ENCODE measurements around the gene PHF20. TPM values are rescaled to one million over a fixed set of nuclear protein-coding genes. Genes with fewer than 3 reads are reported as not detected.
"Not testable (repeated sequence)": the region's sequence is repeated elsewhere in the genome, so short reads cannot be mapped to it uniquely, and the experiment has no call there.

PHF20 gene
- total RNA-seq, 2 donors from 2014 or later = 60.4 to 88.6 TPM

DNA sequence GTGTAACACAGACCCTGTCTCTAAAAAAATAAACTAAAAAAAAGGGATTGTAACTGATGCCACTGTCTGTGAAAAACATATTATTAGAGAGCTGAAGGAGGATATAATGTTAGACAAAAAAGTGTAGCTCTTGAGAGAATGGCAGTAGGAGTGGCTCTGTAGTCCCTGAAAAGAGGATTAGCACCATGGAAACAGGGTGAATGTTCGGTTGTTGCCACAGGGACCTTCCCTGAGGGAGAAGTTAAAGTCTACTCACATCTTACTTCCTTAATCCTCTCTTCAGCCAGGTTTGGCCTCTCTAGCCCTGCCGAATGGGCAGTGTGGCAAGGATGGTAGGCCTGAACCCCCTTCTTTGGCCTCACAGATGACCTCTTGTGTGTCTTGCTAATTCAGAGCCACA is 170.4 kb downstream of the PHF20 start:
- Mint-ChIP-seq H3K27me3 (no peaks in the 10 kb centered on the region), H3K27ac (no peak overlapping the region), H3K9me3 (no peaks in the 10 kb centered on the region), H3K36me3 (peaks cover 5% of the 10 kb centered on the region), H3K4me1 (ENCODE audit: low read depth in 2 of 2) (peaks cover 0 to 1% of the 10 kb centered on the region in 2 donors), H3K4me3 (no peak overlapping the region)
- ATAC-seq (no peak), DNase-seq (ENCODE audit: low spot score) (no peak)

GRCh38 chr20:35947489-35947888 is 175.7 kb downstream of the PHF20 start:
- Mint-ChIP-seq H3K27me3 (no peaks in the 10 kb centered on the region), H3K27ac (no peak overlapping the region), H3K4me1 (ENCODE audit: low read depth in 2 of 2) (peaks cover 5 to 9% of the 10 kb centered on the region in 2 donors), H3K9me3 (no peaks in the 10 kb centered on the region), H3K36me3 (no peaks in the 10 kb centered on the region), H3K4me3 (no peak overlapping the region)
- DNase-seq (ENCODE audit: low spot score) (no peak), ATAC-seq (peak in 1 of 2 donors; percentile 48)

DNA sequence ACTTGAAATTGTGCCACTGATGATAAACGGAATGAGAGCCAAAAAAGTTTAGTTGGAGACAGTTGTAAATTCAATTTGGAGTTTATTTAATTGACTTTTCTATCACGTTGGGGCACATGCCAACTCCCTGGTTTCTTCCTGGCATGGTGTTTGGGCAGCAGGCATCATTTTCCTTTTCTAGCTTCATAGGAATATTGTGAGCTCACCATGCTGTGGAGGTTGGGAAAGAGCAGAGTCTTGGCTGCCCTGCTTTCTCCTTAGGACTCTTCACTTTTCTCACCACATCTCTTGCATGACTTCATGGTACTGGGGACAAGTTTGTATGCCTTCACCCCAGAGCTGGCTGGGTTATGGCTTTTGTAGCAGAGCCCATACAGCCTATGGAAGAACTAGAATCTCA is 176.1 kb downstream of the PHF20 start:
- H3K4me3 Mint-ChIP-seq = no peak overlapping the region
- H3K27me3 Mint-ChIP-seq = no peaks in the 10 kb centered on the region
- no peaks in the 10 kb centered on the region for H3K36me3 Mint-ChIP-seq
- ATAC-seq = no peak
- no peaks in the 10 kb centered on the region for H3K9me3 Mint-ChIP-seq
- H3K4me1 Mint-ChIP-seq (ENCODE audit: low read depth in 2 of 2) = peaks cover 9 to 13% of the 10 kb centered on the region in 2 donors
- DNase-seq (ENCODE audit: low spot score) = no peak
- no peak overlapping the region for H3K27ac Mint-ChIP-seq

DNA sequence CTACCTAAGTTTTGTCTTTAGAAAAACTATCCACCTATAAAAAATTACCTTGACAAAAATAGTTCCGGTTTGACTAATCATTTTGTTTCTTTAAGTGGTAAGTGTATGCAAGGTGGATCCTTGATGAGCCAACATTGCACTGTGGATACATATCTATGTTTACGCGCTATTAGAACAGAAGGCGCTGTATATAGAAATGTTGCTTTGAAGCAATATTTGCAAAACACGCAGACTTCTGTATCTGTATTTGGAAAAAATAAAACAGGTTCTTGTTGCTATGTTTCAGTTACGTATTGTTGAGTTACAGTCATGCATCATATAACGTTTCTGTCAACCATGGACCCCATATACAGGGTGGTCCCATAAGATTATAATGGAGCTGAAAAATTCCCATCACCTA is 178.3 kb downstream of the PHF20 start:
- no peak for DNase-seq (ENCODE audit: low spot score)
- H3K27ac Mint-ChIP-seq = no peak overlapping the region
- H3K36me3 Mint-ChIP-seq = no peaks in the 10 kb centered on the region
- H3K4me3 Mint-ChIP-seq = no peak overlapping the region
- no peaks in the 10 kb centered on the region for H3K27me3 Mint-ChIP-seq
- H3K4me1 Mint-ChIP-seq (ENCODE audit: low read depth in 2 of 2) = peaks cover 12 to 14% of the 10 kb centered on the region in 2 donors
- H3K9me3 Mint-ChIP-seq = no peaks in the 10 kb centered on the region
- ATAC-seq = no peak

DNA sequence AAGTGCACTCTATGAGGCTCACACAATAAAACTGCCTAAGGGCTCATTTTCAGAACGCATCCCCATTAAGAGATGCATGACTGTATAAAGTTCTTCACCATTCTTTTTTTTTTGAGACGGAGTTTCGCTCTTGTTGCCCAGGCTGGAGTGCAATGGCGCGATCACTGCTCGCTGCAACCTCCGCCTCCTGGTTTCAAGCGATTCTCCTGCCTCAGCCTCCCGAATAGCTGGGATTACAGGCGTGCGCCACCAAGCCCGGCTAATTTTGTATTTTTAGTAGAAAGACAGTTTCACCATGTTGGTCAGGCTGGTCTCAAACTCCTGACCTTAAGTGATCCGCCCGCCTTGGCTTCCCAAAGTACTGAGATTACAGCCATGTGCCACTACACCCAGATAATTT is 180.3 kb downstream of the PHF20 start:
- Mint-ChIP-seq H3K4me3 (peak overlapping the region; percentile 97), H3K4me1 (ENCODE audit: low read depth in 2 of 2) (peaks cover 12 to 19% of the 10 kb centered on the region in 2 donors), H3K27ac (peak overlapping the region; percentile 97 to 98)
- H3K9me3 Mint-ChIP-seq; H3K27me3 Mint-ChIP-seq; ATAC-seq; H3K36me3 Mint-ChIP-seq; DNase-seq (ENCODE audit: low spot score): not testable (repeated sequence)

GRCh38 chr20:35952480-35953386 is 180.9 kb downstream of the PHF20 start:
- DNase-seq (ENCODE audit: low spot score) (no peak), ATAC-seq (no peak)
- H3K4me3 Mint-ChIP-seq = peak overlapping the region; percentile 97
- peaks cover 9 to 19% of the 10 kb centered on the region in 2 donors for H3K4me1 Mint-ChIP-seq (ENCODE audit: low read depth in 2 of 2)
- H3K36me3 Mint-ChIP-seq = no peaks in the 10 kb centered on the region
- no peaks in the 10 kb centered on the region for H3K27me3 Mint-ChIP-seq
- no peaks in the 10 kb centered on the region for H3K9me3 Mint-ChIP-seq
- H3K27ac Mint-ChIP-seq = peak overlapping the region; percentile 97 to 98

- Mint-ChIP-seq H3K27me3 (no peaks in the 10 kb centered on the region), H3K4me3 (peak overlapping the region; percentile 97), H3K27ac (peak overlapping the region; percentile 97 to 98), H3K4me1 (ENCODE audit: low read depth in 2 of 2) (peaks cover 9 to 19% of the 10 kb centered on the region in 2 donors), H3K9me3 (no peaks in the 10 kb centered on the region), H3K36me3 (no peaks in the 10 kb centered on the region)
- DNase-seq (ENCODE audit: low spot score) (peak; percentile 83), ATAC-seq (peak; percentile 56 to 62)
These were observed 181.8 kb downstream of the PHF20 start for GRCh38 chr20:35953387-35954199.

DNA sequence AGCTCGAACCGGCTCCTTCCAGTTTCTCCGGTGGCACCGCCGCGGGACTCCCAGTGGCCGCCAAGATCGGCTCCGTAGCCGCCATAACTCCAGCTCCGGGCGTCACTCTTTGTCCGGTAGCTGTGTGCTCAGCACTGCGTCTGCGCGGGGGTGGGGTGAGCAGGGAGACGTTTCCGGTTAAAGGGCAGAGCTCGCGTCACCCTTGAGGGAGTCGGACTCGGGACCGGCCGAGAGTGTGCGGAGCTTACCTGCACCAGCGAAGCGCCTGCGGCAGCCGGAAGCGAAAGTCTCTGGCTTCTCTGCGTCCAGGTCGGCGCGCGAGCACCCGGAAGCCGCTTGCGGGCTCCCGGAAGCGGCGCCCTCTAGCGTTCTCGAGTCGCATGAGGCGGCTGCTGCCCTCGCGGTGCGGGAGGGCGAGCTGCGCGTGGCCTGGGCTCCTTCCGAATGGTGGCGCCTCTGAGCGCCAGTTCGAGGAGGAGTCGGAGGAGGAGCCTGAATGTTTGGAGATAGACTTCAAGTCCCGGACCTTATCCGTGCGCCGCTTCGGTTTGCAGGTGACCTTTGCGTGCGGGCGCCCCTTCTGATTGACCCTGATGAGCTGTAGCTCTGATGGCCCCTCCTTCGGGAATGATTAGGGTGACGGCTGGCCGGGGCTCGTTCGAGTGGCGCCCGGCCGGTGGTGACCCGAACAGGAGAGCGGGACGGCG is 182.5 kb downstream of the PHF20 start, which contains the start of gene SCAND1:
Gene SCAND1, minus strand, starts transcription at position 303 of the 707 bp plus-strand sequence. Its CDS starts 218 bp downstream, at position 85.
- ATAC-seq = peak; percentile 93 to 95
- Mint-ChIP-seq H3K4me3 (peak within 1 kb of the TSS; percentile 97), H3K9me3 (no peaks in the 10 kb centered on the region)

DNA sequence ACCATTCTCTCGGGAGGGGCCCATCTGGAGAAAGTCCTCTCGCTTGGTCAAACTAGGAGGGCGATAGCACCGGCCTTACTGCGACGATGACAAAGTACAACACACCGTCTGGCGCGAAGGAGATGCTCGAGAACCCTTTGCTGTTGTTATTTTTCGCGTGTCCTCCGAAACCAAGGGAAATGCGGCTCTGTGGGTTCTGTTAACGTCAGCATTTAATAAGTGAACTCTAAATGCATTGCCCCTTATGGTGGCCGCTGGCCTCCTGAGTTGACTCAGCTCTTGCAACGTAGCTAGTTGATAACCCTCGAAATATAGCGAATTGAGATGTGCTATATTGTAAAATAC is 183.1 kb downstream of the PHF20 start:
- DNase-seq (ENCODE audit: low spot score) (no peak), ATAC-seq (peak in 1 of 2 donors; percentile 3)
- no peaks in the 10 kb centered on the region for H3K36me3 Mint-ChIP-seq
- no peaks in the 10 kb centered on the region for H3K27me3 Mint-ChIP-seq
- H3K9me3 Mint-ChIP-seq = no peaks in the 10 kb centered on the region
- H3K4me1 Mint-ChIP-seq (ENCODE audit: low read depth in 2 of 2) = peaks cover 9 to 19% of the 10 kb centered on the region in 2 donors
- peak overlapping the region; percentile 97 to 98 for H3K27ac Mint-ChIP-seq
- H3K4me3 Mint-ChIP-seq = peak overlapping the region; percentile 97

More for the DNA sequence above, 182.5 kb downstream of the PHF20 start, which contains the start of gene SCAND1:
- no peaks in the 10 kb centered on the region for H3K36me3 Mint-ChIP-seq
- no peaks in the 10 kb centered on the region for H3K27me3 Mint-ChIP-seq
- H3K4me1 Mint-ChIP-seq (ENCODE audit: low read depth in 2 of 2) = peaks cover 9 to 19% of the 10 kb centered on the region in 2 donors
- DNase-seq (ENCODE audit: low spot score) = peak; percentile 99
- peak within 1 kb of the TSS; percentile 97 to 98 for H3K27ac Mint-ChIP-seq

DNA sequence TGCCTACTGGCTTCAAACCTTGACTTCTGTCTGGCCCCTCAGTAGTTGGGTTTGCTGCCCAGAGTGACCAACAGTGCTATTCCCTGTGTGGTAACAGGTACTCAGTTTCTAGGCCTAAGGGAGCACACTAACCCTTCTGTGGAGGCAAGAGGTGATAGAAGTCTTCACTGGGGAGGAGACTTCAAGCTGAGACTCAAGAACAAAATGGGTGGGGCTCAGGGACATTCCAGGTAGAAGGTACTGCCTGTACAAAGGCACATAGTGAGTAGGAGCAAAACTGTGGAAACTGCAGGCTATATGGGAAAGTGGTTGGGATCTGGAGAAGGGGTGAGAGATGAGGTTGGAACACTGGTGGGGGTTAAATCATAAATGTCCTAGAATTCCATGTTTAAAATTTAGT is 184.8 kb downstream of the PHF20 start:
- peaks cover 0 to 5% of the 10 kb centered on the region in 2 donors for H3K27me3 Mint-ChIP-seq
- H3K36me3 Mint-ChIP-seq = no peaks in the 10 kb centered on the region
- DNase-seq (ENCODE audit: low spot score) (no peak), ATAC-seq (no peak)
- no peak overlapping the region for H3K4me3 Mint-ChIP-seq
- no peak overlapping the region for H3K27ac Mint-ChIP-seq
- H3K4me1 Mint-ChIP-seq (ENCODE audit: low read depth in 2 of 2) = peaks cover 9 to 19% of the 10 kb centered on the region in 2 donors
- no peaks in the 10 kb centered on the region for H3K9me3 Mint-ChIP-seq

DNA sequence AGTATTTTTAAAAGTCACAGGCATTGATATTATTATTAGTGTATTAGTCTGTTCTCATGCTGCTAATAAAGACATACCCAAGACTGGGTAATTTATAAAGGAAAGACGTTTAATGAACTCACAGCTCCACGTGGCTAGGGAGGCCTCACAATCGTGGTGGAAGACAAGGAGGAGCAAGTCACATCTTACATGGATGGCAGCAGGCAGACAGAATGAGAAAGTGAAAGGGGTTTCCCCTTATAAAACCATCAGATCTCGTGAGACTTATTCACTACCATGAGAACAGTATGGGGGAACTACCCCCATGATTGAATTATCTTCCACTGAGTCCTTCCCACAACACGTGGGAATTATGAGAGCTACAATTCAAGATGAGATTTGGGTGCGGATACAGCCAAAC is 187.5 kb downstream of the PHF20 start:
- DNase-seq (ENCODE audit: low spot score); H3K4me1 Mint-ChIP-seq (ENCODE audit: low read depth in 2 of 2); ATAC-seq; H3K9me3 Mint-ChIP-seq; H3K4me3 Mint-ChIP-seq; H3K27ac Mint-ChIP-seq; H3K36me3 Mint-ChIP-seq; H3K27me3 Mint-ChIP-seq: not testable (repeated sequence)

GRCh38 chr20:35963878-35964277 is 192.1 kb downstream of the PHF20 start:
- DNase-seq (ENCODE audit: low spot score) (no peak), ATAC-seq (no peak)
- H3K4me3 Mint-ChIP-seq = no peak overlapping the region
- H3K4me1 Mint-ChIP-seq (ENCODE audit: low read depth in 2 of 2) = no peaks in the 10 kb centered on the region
- no peak overlapping the region for H3K27ac Mint-ChIP-seq
- peaks cover 0 to 11% of the 10 kb centered on the region in 2 donors for H3K27me3 Mint-ChIP-seq
- no peaks in the 10 kb centered on the region for H3K36me3 Mint-ChIP-seq
- H3K9me3 Mint-ChIP-seq = no peaks in the 10 kb centered on the region

- DNase-seq (ENCODE audit: low spot score) = no peak
- Mint-ChIP-seq H3K27me3 (peaks cover 0 to 6% of the 10 kb centered on the region in 2 donors), H3K4me1 (ENCODE audit: low read depth in 2 of 2) (no peaks in the 10 kb centered on the region), H3K4me3 (no peak within 1 kb of the TSS), H3K36me3 (no peaks in the 10 kb centered on the region), H3K9me3 (no peaks in the 10 kb centered on the region), H3K27ac (no peak within 1 kb of the TSS)
- no peak for ATAC-seq
These were observed 196.3 kb downstream of the PHF20 start, which contains the start of gene CNBD2 for GRCh38 chr20:35967979-35968640. TSS of gene CNBD2 (plus strand) at chr20:35968590. CDS start at chr20:35968763, 173 bp downstream.

Measured in natural killer cell treated with Interleukin-12 subunit alpha and Interleukin-12 subunit beta and Interleukin-15 and Interleukin-18, amount 100 ng/mL, for 72 hours (primary cell).